Hematopoietic multipotent progenitor cell (in vitro differentiated cells): ENCODE results near the gene TSPAN2. TPM values are rescaled to one million over a fixed set of nuclear protein-coding genes. Genes with fewer than 3 reads are reported as not detected.
A peak's percentile ranks its signal among the peaks of the same experiment; 100 is the strongest.

Experiments
- DNase-seq, 3 donors: peaks; one replicate each; pipeline ENCODE4 v3.0.0-alpha.2; 2011 to 2015; ENCODE audit warnings: low read depth in 2 of 3, low spot score in 2 of 3
- total RNA-seq: library from RNA; depleted of rRNA; stranded (reverse); fragments of >200 nt; gene quantifications from one replicate; pipeline ENCODE4 v1.2.3, GENCODE V29; 2012

Gene TSPAN2
- 71.4 TPM for total RNA-seq

DNA sequence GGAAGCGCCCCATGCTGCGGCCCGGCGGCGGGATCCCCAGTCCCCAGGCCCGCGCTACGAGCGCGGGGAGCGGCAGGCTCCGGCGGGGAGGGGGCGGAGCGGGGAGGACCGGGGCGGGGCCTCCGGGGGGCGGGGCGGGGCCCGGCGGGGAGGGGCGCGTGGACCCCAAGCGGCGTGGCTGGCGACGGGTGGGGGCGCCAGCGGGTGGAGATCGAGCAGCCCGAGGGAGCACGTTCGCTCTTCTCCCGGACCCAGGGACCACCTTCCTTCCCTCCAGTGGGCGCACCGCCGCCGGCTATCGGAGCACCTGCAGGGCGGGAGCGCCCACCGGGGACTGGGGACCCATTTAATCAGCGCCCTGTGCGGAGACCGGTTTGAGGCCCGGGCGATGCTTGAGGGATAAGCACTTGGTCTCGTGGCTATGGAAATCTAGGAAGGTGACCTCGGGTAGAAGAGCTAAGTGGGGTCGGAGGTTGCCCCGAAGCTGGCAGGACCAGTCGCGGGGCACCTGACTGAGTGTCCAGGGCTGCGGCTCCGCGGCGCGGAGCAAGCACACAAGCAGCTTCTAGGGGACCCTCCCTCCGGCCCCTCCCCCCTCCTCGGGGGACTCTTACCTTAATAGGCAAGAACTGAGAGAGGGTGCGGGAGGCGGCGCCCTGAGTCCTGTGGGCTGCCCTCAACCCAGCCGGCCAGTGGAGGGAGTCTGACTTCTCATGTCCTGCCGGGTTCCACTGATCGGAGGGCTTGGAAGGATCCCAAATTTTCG, at the start of gene TSPAN2:
TSS of gene TSPAN2 (minus strand) at position 84 of the 766 bp plus-strand sequence. CDS start at position 13, 71 bp downstream.
- DNase-seq, result peak in 2 of 3 donors; percentile 81 to 85

DNA sequence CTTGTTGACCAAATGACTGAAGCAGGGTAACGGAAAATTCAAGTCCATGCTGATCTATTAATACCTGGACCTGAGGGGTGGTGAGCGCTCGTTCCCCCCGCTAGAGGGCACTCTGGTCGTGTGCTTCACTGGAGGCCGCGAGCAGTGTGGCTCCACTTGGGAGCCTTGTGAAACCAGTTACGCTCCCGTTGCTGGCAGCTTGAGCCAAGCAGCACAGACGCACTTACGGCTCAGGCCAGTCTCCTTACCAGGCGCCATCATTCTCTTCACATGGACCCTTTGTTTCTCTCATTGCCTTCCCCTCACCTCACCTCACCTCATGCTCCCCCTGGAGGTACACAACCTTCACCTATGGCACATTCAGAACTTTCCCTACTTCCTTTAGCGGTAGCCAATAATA, 49.7 kb upstream of the TSPAN2 start:
- peak; percentile 21 to 88 (median 70) for DNase-seq

DNA sequence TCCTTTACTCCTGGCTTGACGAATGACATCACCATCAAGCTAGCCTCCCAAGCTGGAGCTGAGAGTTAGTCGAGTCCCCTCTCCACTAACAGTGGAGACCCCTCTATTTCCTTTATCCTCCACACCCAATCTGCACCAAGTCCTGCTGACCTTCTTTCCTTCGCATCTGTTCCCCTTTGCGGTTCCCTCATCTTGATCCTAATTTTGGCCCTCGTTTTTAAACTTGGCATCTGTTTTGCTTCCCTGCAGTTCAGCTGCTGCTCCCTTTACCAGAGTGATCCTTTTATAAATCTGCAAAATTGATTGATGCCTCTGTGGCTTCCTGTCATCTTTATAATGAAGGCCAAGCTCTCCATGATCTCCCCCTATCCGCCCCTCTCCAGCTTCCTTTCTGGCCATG, 49.0 kb upstream of the TSPAN2 start:
- DNase-seq, result no peak

DNA sequence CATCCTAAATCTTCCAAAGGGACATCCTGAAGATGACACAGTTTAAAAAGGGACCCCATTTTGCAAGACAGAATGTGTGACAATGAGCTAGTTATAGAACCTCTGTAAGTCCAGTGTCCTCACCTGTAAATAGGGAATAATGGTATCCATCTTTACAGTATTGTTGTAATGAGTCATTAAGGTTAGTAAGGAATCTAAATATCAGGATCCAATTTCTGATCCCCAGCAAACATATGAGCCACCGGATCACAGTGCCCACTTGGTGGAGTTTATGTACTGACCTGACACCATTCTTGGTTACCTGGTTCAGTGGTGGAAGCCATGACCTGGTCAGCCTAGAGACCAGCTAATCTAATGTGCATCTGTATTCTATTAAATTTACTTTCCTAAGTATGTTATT, 47.9 kb upstream of the TSPAN2 start:
- no peak for DNase-seq

DNA sequence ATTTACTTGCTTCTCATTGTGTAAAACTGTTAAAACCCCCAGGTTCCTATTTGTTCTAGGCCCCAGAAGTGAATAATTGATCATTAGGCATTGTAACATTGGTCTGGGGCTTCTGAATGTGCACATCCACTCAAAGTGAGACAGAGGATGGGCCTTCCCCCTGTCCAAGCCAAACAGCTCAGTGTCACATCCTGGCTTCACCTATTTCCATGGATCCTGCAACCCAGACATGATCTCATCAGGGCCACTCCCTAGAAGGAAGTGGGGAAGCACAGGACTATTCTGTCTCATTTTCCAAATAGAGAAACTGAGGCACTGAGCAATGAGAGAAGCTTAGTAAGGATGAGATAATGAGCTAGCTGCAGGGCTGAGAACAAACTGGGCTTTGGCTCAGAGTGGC, 47.4 kb upstream of the TSPAN2 start:
- DNase-seq, result no peak

DNA sequence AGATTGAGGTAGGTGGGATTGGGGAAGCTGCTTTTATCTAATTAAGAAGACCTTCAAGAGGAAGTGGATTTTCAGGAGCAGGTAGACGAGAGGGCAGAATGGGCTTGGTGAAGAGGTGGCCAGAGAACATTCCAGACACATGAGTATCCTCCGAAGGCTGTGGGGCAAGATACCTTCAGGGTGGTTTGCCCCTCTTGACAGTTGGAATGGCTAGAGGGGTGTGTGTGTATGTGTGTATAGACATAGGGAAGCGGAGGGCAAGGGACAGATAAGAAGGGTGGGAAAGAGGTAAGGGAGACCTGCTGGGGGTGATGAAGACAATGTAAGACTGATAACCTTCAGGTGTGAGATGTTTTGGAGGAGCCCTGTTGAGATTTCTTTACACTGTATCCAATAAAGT, 46.8 kb upstream of the TSPAN2 start:
- no peak for DNase-seq

DNA sequence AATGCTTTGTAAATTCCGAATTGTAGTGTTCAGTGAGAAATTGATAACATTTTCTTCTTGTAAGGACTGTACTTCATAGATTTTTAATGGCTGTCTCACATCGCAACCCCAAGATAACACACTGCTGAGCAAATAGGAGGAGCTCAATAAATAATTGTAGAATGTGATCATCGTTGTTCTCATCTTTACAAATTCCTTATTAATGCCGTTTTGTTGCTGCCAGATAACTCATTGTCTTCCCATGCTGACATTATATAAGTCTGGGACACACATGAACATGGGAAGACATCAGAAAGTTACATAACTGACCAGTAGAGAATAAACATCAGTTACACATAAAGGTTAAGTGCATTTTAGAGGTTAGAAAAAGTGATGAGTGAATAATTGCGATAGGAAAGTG, 46.4 kb upstream of the TSPAN2 start:
- no peak for DNase-seq

DNA sequence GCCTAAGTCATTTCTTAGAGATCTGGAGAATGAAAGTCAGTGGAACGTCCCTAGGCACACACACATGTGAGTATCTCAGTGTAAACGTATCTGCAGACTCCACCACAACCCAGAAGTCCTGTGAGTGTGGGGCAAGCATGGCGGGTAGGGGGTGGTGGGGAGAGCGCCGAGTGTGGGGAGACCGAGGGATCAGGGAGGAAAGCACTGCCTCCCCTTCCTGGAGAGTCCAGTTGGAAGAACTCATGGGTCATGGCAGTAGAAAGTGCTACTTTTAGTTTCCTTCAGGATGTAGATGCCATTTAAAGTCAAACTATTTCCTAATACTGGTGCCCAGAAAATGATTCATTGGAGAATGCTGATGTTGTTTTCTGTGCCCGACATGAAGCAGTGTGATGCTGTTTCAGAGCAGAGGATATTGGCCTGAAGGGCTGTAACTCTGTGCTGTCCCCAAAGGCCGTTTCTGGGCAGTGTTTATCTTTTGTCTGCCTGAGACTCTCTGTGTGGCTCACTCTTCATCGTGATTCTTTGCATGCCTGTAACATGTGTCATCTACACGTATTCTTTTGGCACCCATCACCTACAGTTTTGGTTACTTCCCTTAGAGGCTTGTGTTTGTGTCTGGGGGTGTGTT, 45.7 kb upstream of the TSPAN2 start:
- no peak for DNase-seq

DNA sequence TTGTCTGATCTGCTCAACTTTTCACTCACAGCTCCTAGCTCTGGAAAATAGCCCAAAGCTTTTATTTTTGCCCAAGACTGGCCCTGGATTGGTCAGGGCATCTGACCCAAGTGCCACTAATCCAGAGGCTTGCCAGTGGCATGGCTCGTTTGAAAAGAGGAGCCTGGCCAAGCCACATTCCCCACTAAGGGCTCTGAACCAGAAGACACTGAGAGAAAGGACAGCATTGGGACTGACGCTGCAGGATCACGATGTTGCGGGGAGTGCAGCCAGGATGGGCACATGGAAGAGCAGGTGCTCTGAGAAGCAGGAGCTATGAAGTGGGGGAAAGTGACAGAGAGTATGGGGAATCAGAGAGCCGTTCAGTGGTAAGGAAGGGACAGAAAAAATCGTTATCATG, 44.9 kb upstream of the TSPAN2 start:
- no peak for DNase-seq

DNA sequence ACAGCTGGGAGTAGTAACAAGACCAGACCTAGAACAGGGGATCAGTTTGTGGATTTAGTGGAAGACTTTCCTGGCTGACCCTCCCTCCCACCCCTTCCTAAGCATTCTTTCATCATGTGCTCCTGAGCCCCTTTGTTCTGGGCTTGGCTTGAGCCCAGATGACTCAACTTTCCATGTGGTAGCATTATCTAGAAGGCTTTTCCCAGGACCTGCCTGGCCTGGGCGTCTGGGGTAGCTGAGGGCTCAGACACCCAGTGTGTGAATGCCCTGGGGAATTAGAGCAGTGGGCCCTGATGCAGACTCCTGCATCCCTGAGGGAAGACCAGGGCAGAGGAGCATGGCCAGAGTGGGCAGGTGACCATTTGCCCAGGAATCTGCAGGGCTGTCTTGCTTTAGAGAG, 44.1 kb upstream of the TSPAN2 start:
- no peak for DNase-seq

DNA sequence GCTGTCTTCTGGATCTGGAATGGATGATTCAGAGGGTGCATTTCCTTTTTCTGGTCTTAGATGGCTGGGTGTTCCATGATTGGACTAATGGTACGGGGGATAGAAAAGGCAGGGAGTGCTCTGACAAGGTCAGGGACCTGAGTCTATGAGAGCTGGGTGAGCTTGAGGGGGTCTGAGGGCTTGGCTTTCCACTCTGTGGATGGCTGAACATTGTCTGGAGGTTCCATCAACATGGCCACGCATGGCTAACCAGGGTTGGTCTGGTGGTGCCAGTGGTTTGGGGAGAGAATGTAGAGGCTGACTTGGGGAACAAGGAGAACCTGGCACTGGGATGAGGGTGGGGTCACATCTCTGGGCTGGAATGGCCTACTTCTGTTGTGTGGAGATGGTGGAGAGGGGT, 41.5 kb upstream of the TSPAN2 start:
- no peak for DNase-seq

DNA sequence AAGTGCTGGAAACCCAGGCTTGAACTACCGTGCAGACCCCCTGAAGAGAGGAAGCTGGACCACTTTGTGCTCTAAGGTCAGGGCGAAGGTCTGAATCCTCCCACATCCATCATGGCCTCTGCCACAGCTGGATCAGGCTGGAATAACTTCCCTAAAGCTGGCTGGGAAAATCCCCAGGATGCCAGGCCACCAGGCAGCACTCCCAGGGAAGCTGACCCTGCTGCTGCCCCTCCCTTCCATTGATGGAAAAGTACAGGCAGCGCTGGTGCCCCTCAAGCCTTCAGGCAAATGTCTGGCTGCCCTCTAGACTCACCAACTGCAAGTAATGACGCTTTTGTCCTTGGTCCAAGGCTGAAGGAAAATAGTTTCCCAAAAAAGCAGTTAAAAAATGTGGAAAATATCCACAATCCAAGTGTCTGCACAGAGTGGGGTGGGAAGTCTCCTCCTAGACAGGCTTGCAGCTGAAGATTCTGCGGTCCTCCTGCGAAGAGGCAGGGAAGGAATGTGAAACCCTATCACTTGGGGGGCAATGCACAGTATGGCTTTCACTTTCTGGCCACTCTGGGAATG, 39.9 kb upstream of the TSPAN2 start:
- DNase-seq, result no peak

DNA sequence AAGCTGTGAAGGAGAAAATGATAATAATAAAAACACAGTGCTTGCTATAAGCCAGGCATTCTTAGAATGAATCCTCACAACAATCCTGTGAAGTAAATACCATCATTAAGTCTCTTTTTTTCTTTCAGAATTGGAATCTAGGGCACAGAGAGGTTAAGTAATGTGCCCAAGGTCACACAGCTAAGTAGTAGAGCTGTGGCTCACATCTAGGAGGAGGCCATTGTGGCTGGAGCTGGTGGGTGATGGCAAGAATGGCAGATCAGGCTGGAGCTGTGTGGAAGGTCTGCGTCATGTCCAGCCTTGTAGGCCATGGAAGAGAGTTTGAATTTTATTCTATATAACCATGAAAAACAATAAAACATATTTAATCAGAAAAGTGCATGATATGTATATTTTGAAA, 38.2 kb upstream of the TSPAN2 start:
- no peak for DNase-seq

DNA sequence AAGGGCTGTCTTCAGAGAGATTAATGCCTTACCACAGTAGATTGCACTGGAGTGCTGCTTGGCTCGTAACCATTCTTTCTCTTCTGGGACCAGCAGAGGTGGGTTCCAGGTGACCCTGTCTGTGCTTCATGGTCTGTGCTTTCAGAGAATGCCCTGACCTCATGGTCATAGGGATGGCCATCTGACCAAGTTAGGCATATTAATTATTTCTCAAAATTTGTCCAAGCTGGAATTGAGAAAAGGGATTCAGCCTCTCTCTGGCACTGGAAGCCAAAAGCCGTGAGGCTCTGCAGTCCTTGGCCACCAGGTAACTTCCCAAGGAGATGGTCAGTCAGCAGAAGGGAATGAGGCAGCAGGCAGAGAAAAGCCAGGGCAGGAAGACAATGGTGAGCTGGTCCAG, 37.2 kb upstream of the TSPAN2 start:
- no peak for DNase-seq

DNA sequence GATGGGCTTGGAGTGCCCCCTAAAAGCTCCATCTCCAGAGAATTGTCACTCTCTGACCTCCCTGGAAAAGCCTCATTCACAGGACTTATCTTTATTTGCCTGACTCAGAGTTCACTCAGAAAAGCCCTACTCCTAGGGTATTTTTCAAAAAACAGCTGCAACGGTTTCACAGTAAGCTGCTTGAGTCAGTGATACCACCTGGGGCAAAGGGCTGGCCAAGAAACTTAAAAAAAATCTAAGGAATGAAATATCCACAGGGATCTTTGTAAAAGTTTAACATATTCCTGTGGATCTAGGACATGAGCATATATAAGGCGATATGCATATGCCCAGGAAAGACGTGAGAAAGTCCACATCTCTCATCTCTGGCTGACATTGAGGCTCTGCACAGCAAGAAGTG, 33.8 kb upstream of the TSPAN2 start:
- DNase-seq, result no peak

DNA sequence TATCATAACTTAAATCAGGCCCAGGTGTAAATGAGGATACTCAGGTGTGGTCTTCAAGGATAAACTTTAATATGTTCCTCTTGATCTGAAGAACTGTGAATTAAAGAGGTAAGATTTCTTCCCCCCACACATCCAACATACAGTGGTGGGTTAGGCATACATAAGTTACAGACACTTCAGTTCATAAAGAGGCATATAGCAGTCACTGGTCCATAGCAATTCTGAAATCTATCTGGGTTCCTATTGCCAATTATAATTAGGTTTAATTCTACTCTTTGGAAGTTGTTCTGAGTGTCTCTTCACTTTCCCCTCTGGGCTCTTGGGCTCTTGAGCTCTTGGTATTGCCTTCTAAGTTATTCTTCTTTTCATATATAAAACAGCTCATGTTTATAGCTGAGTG, 32.5 kb upstream of the TSPAN2 start:
- DNase-seq, result no peak

DNA sequence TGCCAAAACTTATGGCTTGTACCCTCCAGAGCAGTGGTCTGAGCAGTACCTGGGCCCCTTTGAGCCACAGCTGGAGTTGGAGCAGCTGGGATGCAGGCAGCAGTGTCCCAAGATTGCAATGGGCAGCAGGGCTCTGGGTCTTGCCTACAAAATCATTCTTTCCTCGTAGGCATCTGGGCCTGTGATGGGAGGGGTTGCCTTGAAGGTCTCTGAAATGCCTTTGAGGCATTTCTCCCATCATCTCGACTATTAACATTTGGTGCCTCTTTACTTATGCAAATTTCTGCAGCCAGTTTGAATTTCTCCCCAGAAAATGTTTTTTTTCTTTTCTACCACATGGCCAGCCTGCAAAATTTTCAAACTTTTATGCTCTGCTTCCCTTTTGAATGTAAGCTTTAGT, 31.0 kb upstream of the TSPAN2 start:
- DNase-seq, result no peak

DNA sequence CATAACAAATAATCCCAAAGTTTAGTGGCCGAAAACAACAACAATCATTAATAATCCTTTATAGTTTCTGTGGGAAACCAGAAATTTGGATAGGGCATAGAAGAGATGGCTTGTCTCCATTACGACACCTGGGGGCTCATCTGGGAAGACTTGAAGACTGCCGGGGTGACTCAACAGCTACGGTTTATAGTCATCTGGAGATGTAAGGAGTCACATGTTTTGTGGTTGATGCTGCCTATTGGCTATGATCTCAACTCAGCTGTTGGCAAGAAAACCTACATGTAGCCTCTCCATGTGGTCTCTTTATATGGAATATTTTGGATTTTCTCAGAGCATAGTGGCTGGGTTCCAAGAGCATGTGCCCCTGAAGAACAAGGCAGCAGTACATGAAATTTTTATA, 29.3 kb upstream of the TSPAN2 start:
- DNase-seq, result no peak

DNA sequence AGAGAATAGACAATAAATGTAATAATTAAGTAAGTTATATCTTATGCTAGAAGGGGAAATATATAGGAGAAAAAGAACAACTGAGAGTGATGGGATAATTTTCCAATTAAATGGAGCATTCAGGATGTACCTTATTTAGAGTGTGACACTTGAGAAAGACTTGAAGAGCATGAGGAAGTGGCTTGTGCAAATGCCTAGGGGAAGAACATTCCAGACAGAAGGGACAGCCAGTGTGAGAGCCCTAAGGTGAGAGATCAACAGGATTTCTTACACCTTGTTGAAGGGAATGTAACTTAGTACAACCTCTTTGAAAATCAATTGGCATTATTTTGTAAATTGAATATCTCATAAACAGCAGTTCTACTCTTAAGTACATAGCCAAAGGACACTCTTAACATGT, 28.8 kb upstream of the TSPAN2 start:
- no peak for DNase-seq

DNA sequence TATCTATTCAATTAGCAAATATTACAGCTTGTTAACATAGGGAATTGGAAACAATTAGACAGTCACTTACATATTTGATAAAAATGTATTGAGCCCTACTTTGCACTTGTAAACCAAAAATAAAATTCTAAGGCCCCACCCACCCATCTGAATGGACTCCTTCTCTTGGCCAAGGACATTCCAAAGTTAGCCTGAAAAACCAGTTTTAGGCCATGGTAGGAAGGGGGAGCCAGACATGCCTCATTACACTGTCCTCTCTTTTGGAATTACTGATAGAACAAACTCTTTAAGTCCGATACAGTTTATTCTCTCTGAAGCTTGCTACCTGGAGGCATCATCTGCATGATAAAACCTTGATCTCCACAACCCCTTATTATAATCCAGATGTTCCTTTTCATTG, 28.0 kb upstream of the TSPAN2 start:
- no peak for DNase-seq

DNA sequence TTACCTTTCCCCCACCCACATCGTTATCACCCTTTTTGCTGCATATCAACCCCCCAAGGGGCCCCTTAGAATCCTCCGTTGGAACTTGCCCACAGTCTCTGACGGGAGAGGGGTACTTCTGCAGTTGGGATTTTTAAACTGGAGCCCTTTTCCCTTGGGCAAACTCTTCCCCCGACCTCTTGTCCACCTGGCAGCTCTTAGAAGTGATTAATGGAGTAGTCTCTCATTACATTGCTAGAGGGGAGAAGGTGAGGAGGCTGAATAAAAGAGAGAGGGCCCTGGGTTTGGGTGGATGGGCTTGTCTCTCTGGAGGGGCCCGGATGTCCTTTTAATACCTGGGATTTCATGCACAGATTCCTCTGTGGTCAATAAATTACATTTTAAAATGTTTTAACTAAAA, 27.2 kb upstream of the TSPAN2 start:
- no peak for DNase-seq

DNA sequence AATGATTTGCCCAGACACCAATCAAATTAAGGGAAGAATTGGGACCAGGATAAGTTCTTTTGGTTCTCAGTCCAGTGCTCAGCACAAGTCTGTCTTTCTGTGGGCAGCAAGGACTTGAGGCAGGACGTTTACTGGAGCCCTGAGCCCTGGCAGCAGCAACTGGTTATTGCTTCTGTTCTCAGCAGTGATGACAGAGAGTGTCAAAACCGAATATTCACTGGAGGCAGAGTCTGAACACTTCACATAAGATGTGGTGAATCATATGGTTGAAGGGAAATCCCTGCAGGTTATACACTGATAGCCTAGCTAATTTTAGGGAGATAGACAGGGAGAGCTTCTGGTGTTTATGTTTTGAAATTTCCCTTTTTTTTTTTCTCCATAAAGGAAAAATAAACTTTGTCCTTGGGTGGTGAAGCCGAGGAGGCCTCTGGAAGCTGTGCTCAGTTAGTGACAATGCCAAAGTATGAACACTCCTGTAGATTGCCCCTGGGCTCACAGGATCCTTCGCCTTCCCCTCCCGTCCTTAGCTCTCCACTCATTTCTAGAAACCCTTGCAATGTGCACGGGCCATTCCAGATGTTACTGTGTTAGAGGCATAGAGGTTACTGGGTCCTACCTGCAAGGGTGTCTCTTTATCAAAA, 26.3 kb upstream of the TSPAN2 start:
- no peak for DNase-seq
